Thyroid gland (tissue), 4 donors: ENCODE measurements around the gene CFAP410. TPM values are rescaled to one million over a fixed set of nuclear protein-coding genes. Genes with fewer than 3 reads are reported as not detected.

Experiments
- DNase-seq, 2 donors: peaks; one replicate each; pipeline ENCODE4 v3.0.0-alpha.2; 2019
- H3K27ac ChIP-seq, 3 donors: fragments of 200-600 bp; sonication (generic); 1 replicate in 2 of 3; 2 replicates in 1 of 3; pipeline ENCODE4 v1.5.1; 2016 to 2019; ENCODE audit warnings: mild to moderate bottlenecking in 1 of 3, moderate library complexity in 1 of 3
- H3K27me3 ChIP-seq: fragments of 200-600 bp; sonication (generic); one replicate; pipeline ENCODE4 v1.5.1; 2019
- H3K36me3 ChIP-seq, 2 donors: fragments of 200-600 bp; sonication (generic); one replicate each; pipeline ENCODE4 v1.5.1; 2016 to 2019
- H3K4me1 ChIP-seq, 2 donors: fragments of 200-600 bp; sonication (generic); one replicate each; pipeline ENCODE4 v1.5.1; 2017 to 2019
- H3K4me3 ChIP-seq, 3 donors: fragments of 200-600 bp; sonication (generic); replicated peaks in 1 of 3; 1 replicate in 2 of 3; 2 replicates in 1 of 3; pipeline ENCODE4 v1.5.1; 2016; ENCODE audit warnings: mild to moderate bottlenecking in 1 of 3
- H3K9me3 ChIP-seq: fragments of 200-600 bp; sonication (generic); one replicate; pipeline ENCODE4 v1.5.1; 2017
- POLR2A ChIP-seq, 2 donors: fragments of 450-650 bp; IDR thresholded peaks; one replicate each; pipeline ENCODE4 v1.6.1; 2017; ENCODE audit warnings: antibody characterized with exemption in 2 of 2, mild to moderate bottlenecking in 2 of 2, moderate library complexity in 1 of 2
- WGBS, 2 donors: methylation state at CpG; one replicate each; pipeline ENCODE4 v1.1.5; 2017; 5-methylcytosine and 5-hydroxymethylcytosine counted together
- intact Hi-C: fragments of 100-400 bp; cut with DNase I; formaldehyde crosslinking; loops from one replicate; pipeline ENCODE4 v1.15.1; 2023
- total RNA-seq, 4 donors: library from RNA; depleted of rRNA; stranded (reverse); fragments of >200 nt; gene quantifications; one replicate each; pipeline ENCODE4 v1.2.3, GENCODE V29; 2016
- TF ChIP-seq, protein P1 (sequence below), 6 experiments: fragments of 200-600 bp in 3 of 6; fragments of 450-650 bp in 3 of 6; sonication (generic) in 3 of 6; IDR thresholded peaks; one replicate each; pipeline ENCODE4 v1.5.1; 2016 to 2019; ENCODE audit warnings: antibody characterized with exemption in 6 of 6, mild to moderate bottlenecking in 2 of 6, inconsistent platforms in 1 of 6, moderate library complexity in 1 of 6

Gene CFAP410
- total RNA-seq, 4 donors from 2014 or later = 55.2 to 93.4 (median 64.1) TPM

DNA sequence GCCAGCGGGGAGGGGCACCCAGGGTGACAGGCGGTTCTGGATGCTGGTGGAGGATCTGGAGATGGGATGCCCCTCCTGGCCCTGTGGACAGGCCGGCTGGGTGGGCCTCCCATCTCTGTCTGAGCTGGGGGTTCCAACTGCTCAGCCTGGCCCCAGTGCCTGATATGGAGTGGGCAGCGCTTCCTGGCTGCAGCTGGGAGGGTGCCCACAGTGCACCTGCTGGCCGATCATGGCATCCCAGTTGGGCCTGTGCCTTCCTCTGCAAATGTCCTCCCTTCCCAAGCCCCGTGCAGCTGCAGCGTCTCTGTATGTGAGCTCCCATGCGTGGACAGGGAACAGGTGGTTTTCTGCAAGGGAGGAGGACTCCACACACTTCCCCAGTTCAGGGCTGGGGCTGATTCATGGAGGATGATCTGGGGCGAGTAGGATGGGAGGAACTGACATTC is 37.2 kb downstream of the CFAP410 start:
- DNase-seq = no peak
- WGBS, 2 donors = 85 to 93% methylated on average over 8 to 9 of the region's 9 CpGs
- no peaks in the 10 kb centered on the region for H3K27me3 ChIP-seq
- TF ChIP-seq POLR2A (IDR thresholded peaks at IDR 0.05) = no peak
- TF ChIP-seq, protein P1, sequence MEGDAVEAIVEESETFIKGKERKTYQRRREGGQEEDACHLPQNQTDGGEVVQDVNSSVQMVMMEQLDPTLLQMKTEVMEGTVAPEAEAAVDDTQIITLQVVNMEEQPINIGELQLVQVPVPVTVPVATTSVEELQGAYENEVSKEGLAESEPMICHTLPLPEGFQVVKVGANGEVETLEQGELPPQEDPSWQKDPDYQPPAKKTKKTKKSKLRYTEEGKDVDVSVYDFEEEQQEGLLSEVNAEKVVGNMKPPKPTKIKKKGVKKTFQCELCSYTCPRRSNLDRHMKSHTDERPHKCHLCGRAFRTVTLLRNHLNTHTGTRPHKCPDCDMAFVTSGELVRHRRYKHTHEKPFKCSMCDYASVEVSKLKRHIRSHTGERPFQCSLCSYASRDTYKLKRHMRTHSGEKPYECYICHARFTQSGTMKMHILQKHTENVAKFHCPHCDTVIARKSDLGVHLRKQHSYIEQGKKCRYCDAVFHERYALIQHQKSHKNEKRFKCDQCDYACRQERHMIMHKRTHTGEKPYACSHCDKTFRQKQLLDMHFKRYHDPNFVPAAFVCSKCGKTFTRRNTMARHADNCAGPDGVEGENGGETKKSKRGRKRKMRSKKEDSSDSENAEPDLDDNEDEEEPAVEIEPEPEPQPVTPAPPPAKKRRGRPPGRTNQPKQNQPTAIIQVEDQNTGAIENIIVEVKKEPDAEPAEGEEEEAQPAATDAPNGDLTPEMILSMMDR (IDR thresholded peaks at IDR 0.05) = no peak
- no peak overlapping the region for H3K4me3 ChIP-seq
- H3K9me3 ChIP-seq = no peaks in the 10 kb centered on the region
- H3K36me3 ChIP-seq = no peaks in the 10 kb centered on the region
- H3K27ac ChIP-seq = no peak overlapping the region
- H3K4me1 ChIP-seq = peaks cover 7 to 51% of the 10 kb centered on the region in 2 donors
- intact Hi-C loops = no loop called here

DNA sequence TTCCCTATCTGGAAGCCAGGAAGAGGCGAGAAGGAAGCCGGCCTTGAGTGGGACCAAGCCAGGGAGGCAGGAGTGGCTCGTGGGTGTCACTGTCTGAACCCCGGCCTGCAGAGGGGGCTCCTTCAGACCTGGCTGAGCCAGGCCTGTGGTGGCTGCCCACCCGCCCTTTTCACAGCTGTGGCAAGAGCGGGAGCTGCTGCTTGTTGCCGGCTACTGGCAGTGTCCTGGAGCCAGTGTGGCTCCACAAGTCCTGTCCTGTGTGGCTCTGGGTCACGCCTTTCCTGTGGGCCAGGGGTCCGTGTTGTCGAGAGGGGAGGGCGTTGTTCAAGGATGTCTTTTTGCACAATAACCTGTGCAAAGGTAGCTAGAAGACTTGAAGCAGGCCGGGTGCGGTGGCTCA is 38.0 kb downstream of the CFAP410 start:
- TF ChIP-seq, protein P1 (IDR thresholded peaks at IDR 0.05) = no peak
- no peak for TF ChIP-seq POLR2A (IDR thresholded peaks at IDR 0.05)
- Histone ChIP-seq H3K27me3 (no peaks in the 10 kb centered on the region), H3K36me3 (no peaks in the 10 kb centered on the region), H3K9me3 (no peaks in the 10 kb centered on the region), H3K4me1 (peaks cover 7 to 51% of the 10 kb centered on the region in 2 donors), H3K27ac (peak overlapping the region in 1 of 3 donors; percentile 53), H3K4me3 (peak overlapping the region in 1 of 3 donors; percentile 94)
- no peak for DNase-seq
- 71 to 86% methylated on average over 12 of the region's 13 CpGs for WGBS, 2 donors
- intact Hi-C loops = no loop called here

DNA sequence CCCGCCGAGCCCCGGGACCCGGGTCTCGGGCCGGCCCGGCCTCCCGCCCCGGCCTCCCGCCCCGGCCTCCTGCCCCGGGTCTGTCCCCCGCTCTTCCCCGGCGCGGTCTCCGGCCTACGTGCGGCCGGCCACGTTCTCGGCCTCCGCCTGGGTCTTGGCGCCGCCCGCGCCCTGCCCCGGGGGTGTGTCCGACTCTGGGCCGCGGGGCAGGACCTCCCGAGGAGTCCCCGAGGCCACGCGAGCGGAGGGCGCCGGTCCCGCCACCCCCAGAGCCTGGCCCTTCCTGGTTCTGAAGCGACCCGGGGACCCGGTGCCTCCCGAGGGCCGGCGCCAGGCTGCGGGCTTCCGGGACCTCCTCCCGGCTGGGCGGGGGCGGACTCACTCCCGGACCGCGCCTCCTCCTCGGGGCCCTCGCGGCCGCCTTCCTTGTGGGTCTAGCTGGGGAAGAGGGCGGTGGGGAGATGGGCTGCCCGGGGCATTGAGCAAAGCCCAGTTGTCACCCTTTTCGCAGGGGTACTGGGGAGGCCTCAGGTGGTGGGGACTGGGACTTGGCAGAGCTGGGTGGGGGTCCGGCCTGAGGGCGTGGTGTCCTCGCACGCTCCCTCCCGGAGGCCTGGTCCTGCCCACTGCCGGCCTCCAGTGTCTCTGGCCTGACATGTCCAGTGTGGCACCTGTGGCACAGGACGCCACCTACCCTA is 38.8 kb downstream of the CFAP410 start:
- Histone ChIP-seq H3K27me3 (no peaks in the 10 kb centered on the region), H3K36me3 (no peaks in the 10 kb centered on the region), H3K4me3 (peak overlapping the region; percentile 10 to 94 (median 79)), H3K27ac (peak overlapping the region; percentile 53 to 91 (median 79)), H3K4me1 (peaks cover 7 to 51% of the 10 kb centered on the region in 2 donors), H3K9me3 (no peaks in the 10 kb centered on the region)
- WGBS, 2 donors = 4% methylated on average over 7 to 10 of the region's 67 CpGs
- intact Hi-C loops = no loop called here
- TF ChIP-seq POLR2A (IDR thresholded peaks at IDR 0.05) = peak; percentile 13 to 48
- TF ChIP-seq, protein P1 (IDR thresholded peaks at IDR 0.05) = no peak
- DNase-seq = peak; percentile 78

DNA sequence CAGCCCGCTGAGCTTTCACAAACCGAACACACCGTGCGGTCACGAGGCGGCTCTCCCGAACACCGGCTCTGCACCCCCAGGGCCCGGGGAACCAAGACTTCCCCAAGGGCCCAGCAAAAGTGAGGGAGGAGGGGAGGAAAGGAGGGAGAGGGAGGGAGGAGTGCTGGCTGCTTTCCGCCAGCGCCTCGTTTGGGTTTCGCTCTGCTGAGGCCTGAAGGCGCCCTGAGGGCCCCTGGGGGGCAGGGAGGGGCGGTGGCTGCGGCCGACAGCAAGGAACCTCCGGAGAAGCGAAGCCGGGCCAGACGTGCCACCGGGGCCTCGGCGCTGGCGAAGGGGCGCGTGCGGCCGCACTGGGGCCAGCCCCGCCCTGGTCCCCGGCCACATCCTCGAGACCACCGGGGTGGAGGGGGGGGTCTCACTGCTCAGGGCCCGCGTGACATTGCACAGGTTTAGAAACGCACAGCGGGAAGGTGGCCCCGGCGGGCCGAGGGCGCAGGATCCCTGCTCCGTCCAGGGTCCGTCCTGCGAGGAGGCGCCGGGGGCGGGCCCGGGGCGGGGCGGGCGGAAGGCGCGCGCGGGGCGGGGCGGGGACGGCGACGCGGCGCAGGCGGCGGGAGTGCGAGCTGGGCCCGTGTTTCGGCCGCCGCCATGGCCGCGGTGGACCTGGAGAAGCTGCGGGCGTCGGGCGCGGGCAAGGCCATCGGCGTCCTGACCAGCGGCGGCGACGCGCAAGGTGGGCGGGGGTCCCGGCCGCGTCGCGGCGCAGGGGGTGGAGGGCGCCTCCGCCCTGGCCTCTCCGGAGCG is 39.5 kb downstream of the CFAP410 start, which contains the start of gene PFKL:
Gene PFKL (plus strand): TSS at position 596 of the 804 bp plus-strand sequence. CDS start 53 bp downstream, at position 649.
- intact Hi-C loops = no loop called here
- Histone ChIP-seq H3K9me3 (no peaks in the 10 kb centered on the region), H3K27me3 (no peaks in the 10 kb centered on the region), H3K36me3 (no peaks in the 10 kb centered on the region), H3K4me1 (peaks cover 7 to 49% of the 10 kb centered on the region in 2 donors), H3K27ac (peak within 1 kb of the TSS; percentile 91 to 95 (median 91)), H3K4me3 (peak within 1 kb of the TSS; percentile 10 to 94 (median 79))
- 3 to 4% methylated on average over 9 to 18 of the region's 94 CpGs for WGBS, 2 donors
- DNase-seq = peak; percentile 88 to 91
- TF ChIP-seq, protein P1 (IDR thresholded peaks at IDR 0.05) = no peak
- peak in 1 of 2 donors; percentile 62 for TF ChIP-seq POLR2A (IDR thresholded peaks at IDR 0.05)
